Stimulated activated CD4-positive, alpha-beta T cell treated with anti-CD3 and anti-CD28 coated beads, Interleukin-1b, Interleukin-23, amount 100 ng/mL, for 24 hours (primary cell): ENCODE results near the gene OAS2.

Experiments used
- DNase-seq, 4 experiments: peaks; one replicate each; pipeline ENCODE4 v3.0.0-alpha.2; 2020; ENCODE audit warnings: low read depth in 4 of 4, low spot score in 1 of 4

Gene OAS2

GRCh38 chr12:112980491-112981158, 2.3 kb downstream of the OAS2 start:
- no peak for DNase-seq

GRCh38 chr12:112985642-112986290, 7.4 kb downstream of the OAS2 start:
- DNase-seq: no peak

GRCh38 chr12:112986291-112986800, 8.0 kb downstream of the OAS2 start:
- no peak for DNase-seq

GRCh38 chr12:112987561-112987960, 9.2 kb downstream of the OAS2 start:
- no peak for DNase-seq

- no peak for DNase-seq
These were observed 9.9 kb downstream of the OAS2 start for GRCh38 chr12:112988224-112988623.

GRCh38 chr12:112988823-112989385, 10.6 kb downstream of the OAS2 start:
- DNase-seq: peak in 1 of 4 experiments; percentile 5

GRCh38 chr12:112989806-112990205, 11.5 kb downstream of the OAS2 start:
- no peak for DNase-seq

GRCh38 chr12:112992541-112993398, 14.5 kb downstream of the OAS2 start:
- peak in 3 of 4 experiments; percentile 38 to 45 (median 42) for DNase-seq

GRCh38 chr12:112995008-112995407, 16.7 kb downstream of the OAS2 start:
- DNase-seq: no peak

- DNase-seq: no peak
These were observed 18.2 kb downstream of the OAS2 start for GRCh38 chr12:112996501-112996900.

- no peak for DNase-seq
These were observed 19.2 kb downstream of the OAS2 start for GRCh38 chr12:112997506-112997905.

- no peak for DNase-seq
These were observed 20.9 kb downstream of the OAS2 start for GRCh38 chr12:112998987-112999767.

GRCh38 chr12:113000433-113000832, 22.1 kb downstream of the OAS2 start:
- no peak for DNase-seq

GRCh38 chr12:113002155-113002554, 23.8 kb downstream of the OAS2 start:
- DNase-seq: no peak

- no peak for DNase-seq
These were observed 24.4 kb downstream of the OAS2 start for GRCh38 chr12:113002676-113003075.

- DNase-seq: no peak
These were observed 25.3 kb downstream of the OAS2 start for GRCh38 chr12:113003636-113004035.

- no peak for DNase-seq
These were observed 27.4 kb downstream of the OAS2 start for GRCh38 chr12:113005762-113006161.

GRCh38 chr12:113006206-113006605, 27.9 kb downstream of the OAS2 start:
- DNase-seq: no peak

- DNase-seq: no peak
These were observed 28.3 kb downstream of the OAS2 start for GRCh38 chr12:113006641-113007040.

GRCh38 chr12:113007166-113007565, 28.8 kb downstream of the OAS2 start:
- no peak for DNase-seq

GRCh38 chr12:113010701-113011100, 32.4 kb downstream of the OAS2 start:
- DNase-seq: no peak
